WERI-Rb-1 (cell line): ENCODE results near the gene PGA4.
"Not testable (repeated sequence)": the region's sequence is repeated elsewhere in the genome, so short reads cannot be mapped to it uniquely, and the experiment has no call there.

Experiments
- DNase-seq: peaks from one replicate; pipeline ENCODE4 v3.0.0-alpha.2; 2020
- H3K27ac ChIP-seq: fragments of 250-450 bp; sonication (Bioruptor Pico); 2 replicates; pipeline ENCODE4 v1.5.1; 2020; ENCODE audit warnings: mild to moderate bottlenecking, moderate library complexity
- H3K27me3 ChIP-seq: fragments of 250-450 bp; sonication (Bioruptor Pico); 2 replicates; pipeline ENCODE4 v1.5.1; 2021; ENCODE audit warnings: mild to moderate bottlenecking, low read depth, moderate library complexity; ENCODE audit not compliant: insufficient read depth, severe bottlenecking
- H3K36me3 ChIP-seq: fragments of 250-450 bp; sonication (Bioruptor Pico); 2 replicates; pipeline ENCODE4 v1.5.1; 2020; ENCODE audit warnings: mild to moderate bottlenecking, moderate library complexity
- H3K4me3 ChIP-seq: 2 replicates; pipeline ENCODE4 v1.5.1; 2011; ENCODE audit warnings: low read depth, mild to moderate bottlenecking, control low read depth, low read length
- H3K9me3 ChIP-seq: fragments of 250-450 bp; sonication (Bioruptor Pico); 2 replicates; pipeline ENCODE4 v1.5.1; 2021; ENCODE audit warnings: mild to moderate bottlenecking, moderate library complexity; ENCODE audit not compliant: severe bottlenecking
- CTCF ChIP-seq: IDR thresholded peaks from 2 replicates; pipeline ENCODE4 v1.5.1; 2011; ENCODE audit warnings: low read depth, mild to moderate bottlenecking, control low read depth, inconsistent platforms, low read length

PGA4 gene

GRCh38 chr11:61222047-61222446 is at the start of gene PGA4:
Gene PGA4, plus strand, starts transcription at chr11:61222347. Its CDS starts 54 bp downstream, at chr11:61222401.
- H3K4me3 ChIP-seq, H3K36me3 ChIP-seq, H3K9me3 ChIP-seq, H3K27ac ChIP-seq, H3K27me3 ChIP-seq, DNase-seq: not testable (repeated sequence)

- DNase-seq, result no peak
Observed at GRCh38 chr11:61172356-61172755, 49.8 kb upstream of the PGA4 start.

GRCh38 chr11:61172888-61173287 is 49.3 kb upstream of the PGA4 start:
- TF ChIP-seq CTCF, result no peak

More at GRCh38 chr11:61172356-61172755, 49.8 kb upstream of the PGA4 start:
- peaks cover 2% of the 10 kb centered on the region for H3K9me3 ChIP-seq
- H3K4me3 ChIP-seq, result no peak overlapping the region
- no peaks in the 10 kb centered on the region for H3K27me3 ChIP-seq
- no peak for TF ChIP-seq CTCF
- H3K27ac ChIP-seq, result no peak overlapping the region
- no peaks in the 10 kb centered on the region for H3K36me3 ChIP-seq

GRCh38 chr11:61173456-61173855 is 48.7 kb upstream of the PGA4 start:
- peak; percentile 35 for DNase-seq
- H3K36me3 ChIP-seq, result no peaks in the 10 kb centered on the region
- no peaks in the 10 kb centered on the region for H3K27me3 ChIP-seq
- H3K27ac ChIP-seq, result no peak overlapping the region
- no peak overlapping the region for H3K4me3 ChIP-seq
- no peaks in the 10 kb centered on the region for H3K9me3 ChIP-seq
- TF ChIP-seq CTCF, result peak; percentile 28; the same call in 1 of the 2 replicates

More at GRCh38 chr11:61172888-61173287, 49.3 kb upstream of the PGA4 start:
- Histone ChIP-seq H3K36me3 (no peaks in the 10 kb centered on the region), H3K27me3 (no peaks in the 10 kb centered on the region), H3K4me3 (no peak overlapping the region), H3K9me3 (no peaks in the 10 kb centered on the region), H3K27ac (no peak overlapping the region)
- no peak for DNase-seq

- no peaks in the 10 kb centered on the region for H3K9me3 ChIP-seq
- no peak for DNase-seq
- no peak overlapping the region for H3K27ac ChIP-seq
- H3K27me3 ChIP-seq, result no peaks in the 10 kb centered on the region
- no peaks in the 10 kb centered on the region for H3K36me3 ChIP-seq
- TF ChIP-seq CTCF, result no peak
- H3K4me3 ChIP-seq, result no peak overlapping the region
Observed at GRCh38 chr11:61174273-61174672, 47.9 kb upstream of the PGA4 start.

GRCh38 chr11:61174949-61175348 is 47.2 kb upstream of the PGA4 start:
- no peak for DNase-seq
- Histone ChIP-seq H3K36me3 (no peaks in the 10 kb centered on the region), H3K4me3 (no peak overlapping the region), H3K27me3 (no peaks in the 10 kb centered on the region), H3K9me3 (no peaks in the 10 kb centered on the region), H3K27ac (no peak overlapping the region)
- no peak for TF ChIP-seq CTCF
